Liver (tissue), 9 donors: ENCODE measurements around the gene GRB7. TPM values are rescaled to one million over a fixed set of nuclear protein-coding genes. Genes with fewer than 3 reads are reported as not detected.

Source experiments
- DNase-seq: peaks from one replicate; pipeline ENCODE4 v3.0.0-alpha.2; 2017; ENCODE audit warnings: low spot score
- H3K27ac ChIP-seq, 2 donors: one replicate each; pipeline ENCODE4 v1.7.0; 2013; ENCODE audit warnings: inconsistent platforms in 2 of 2, low read length in 2 of 2, control low read depth in 1 of 2, low read depth in 1 of 2, mild to moderate bottlenecking in 1 of 2
- H3K27me3 ChIP-seq, 4 donors: one replicate each; pipeline versions ENCODE4 v1.6.1 to v1.7.0; 2013; ENCODE audit warnings: low read length in 3 of 4, inconsistent platforms in 1 of 4, mild to moderate bottlenecking in 1 of 4, moderate library complexity in 1 of 4; ENCODE audit not compliant: control insufficient read depth in 4 of 4, insufficient read depth in 4 of 4
- H3K36me3 ChIP-seq, 4 donors: one replicate each; pipeline versions ENCODE4 v1.6.1 to v1.7.0; 2013; ENCODE audit warnings: low read length in 3 of 4, mild to moderate bottlenecking in 3 of 4, low read depth in 1 of 4, moderate library complexity in 1 of 4; ENCODE audit not compliant: control insufficient read depth in 4 of 4, insufficient read depth in 3 of 4
- H3K4me1 ChIP-seq, 4 donors: one replicate each; pipeline versions ENCODE4 v1.6.1 to v1.7.0; 2013; ENCODE audit warnings: low read length in 3 of 4, mild to moderate bottlenecking in 3 of 4, moderate library complexity in 1 of 4; ENCODE audit not compliant: control insufficient read depth in 4 of 4, insufficient read depth in 4 of 4
- H3K4me3 ChIP-seq, 3 donors: one replicate each; pipeline versions ENCODE4 v1.6.1 to v1.7.0; 2013; ENCODE audit warnings: low read length in 3 of 3, control low read depth in 1 of 3, low read depth in 1 of 3, mild to moderate bottlenecking in 1 of 3
- H3K9ac ChIP-seq, 2 donors: one replicate each; pipeline ENCODE4 v1.7.0; 2013; ENCODE audit warnings: low read length in 2 of 2, mild to moderate bottlenecking in 2 of 2, moderate library complexity in 2 of 2, control low read depth in 1 of 2, low read depth in 1 of 2
- H3K9me3 ChIP-seq, 4 donors: one replicate each; pipeline versions ENCODE4 v1.6.1 to v1.7.0; 2013; ENCODE audit warnings: low read length in 3 of 4; ENCODE audit not compliant: control insufficient read depth in 4 of 4
- EGR1 ChIP-seq, 2 donors: IDR thresholded peaks; 2 replicates each; pipeline ENCODE4 v1.6.1; 2016 to 2018; ENCODE audit warnings: antibody characterized with exemption in 2 of 2, low read depth in 2 of 2
- FOXA1 ChIP-seq: IDR thresholded peaks from 2 replicates; pipeline ENCODE4 v1.6.1; 2016; ENCODE audit warnings: antibody characterized with exemption
- FOXA2 ChIP-seq: IDR thresholded peaks from 2 replicates; pipeline ENCODE4 v1.6.1; 2016; ENCODE audit warnings: antibody characterized with exemption
- GABPA ChIP-seq, 2 donors: IDR thresholded peaks in 1 of 2; conservative IDR thresholded peaks in 1 of 2; 2 replicates each; pipeline ENCODE4 v1.6.1; 2016; ENCODE audit warnings: antibody characterized with exemption in 2 of 2, mild to moderate bottlenecking in 1 of 2, moderate library complexity in 1 of 2
- HNF4A ChIP-seq, 2 donors: conservative IDR thresholded peaks; 2 replicates each; pipeline ENCODE4 v1.6.1; 2016; ENCODE audit warnings: antibody characterized with exemption in 2 of 2, mild to moderate bottlenecking in 2 of 2
- HNF4G ChIP-seq: IDR thresholded peaks from 2 replicates; pipeline ENCODE4 v1.6.1; 2016; ENCODE audit warnings: antibody characterized with exemption
- JUND ChIP-seq, 2 donors: IDR thresholded peaks; 2 replicates each; pipeline ENCODE4 v1.6.1; 2016; ENCODE audit warnings: antibody characterized with exemption in 2 of 2
- NR2F2 ChIP-seq: IDR thresholded peaks from 2 replicates; pipeline ENCODE4 v1.6.1; 2016; ENCODE audit warnings: antibody characterized with exemption
- RAD21 ChIP-seq, 2 donors: IDR thresholded peaks; 2 replicates each; pipeline ENCODE4 v1.6.1; 2016; ENCODE audit warnings: antibody characterized with exemption in 2 of 2, mild to moderate bottlenecking in 2 of 2
- SP1 ChIP-seq: IDR thresholded peaks from 2 replicates; pipeline ENCODE4 v1.6.1; 2018; ENCODE audit warnings: antibody characterized with exemption, mild to moderate bottlenecking
- YY1 ChIP-seq: IDR thresholded peaks from 2 replicates; pipeline ENCODE4 v1.6.1; 2016; ENCODE audit warnings: antibody characterized with exemption, mild to moderate bottlenecking
- WGBS: extraction: QIAGEN DNeasy Blood & Tissue Kit; methylation state at CpG from one replicate; pipeline ENCODE4 v1.1.7; 2013; 5-methylcytosine and 5-hydroxymethylcytosine counted together
- polyA plus RNA-seq, 2 donors: library from polyadenylated mRNA; stranded (reverse) in 1 of 2; unstranded in 1 of 2; fragments of 200-250 nt in 1 of 2; fragments of >200 nt in 1 of 2; fragmentation: Nextera tagmentation in 1 of 2; extraction: Ambion mirVana in 1 of 2; gene quantifications; one replicate each; pipeline versions ENCODE4 v1.2.1 to v1.2.3, GENCODE V29; 2013 to 2015
- total RNA-seq, 2 donors: library from RNA; depleted of rRNA; stranded (reverse); fragments of >200 nt; gene quantifications; one replicate each; pipeline ENCODE4 v1.2.3, GENCODE V29; 2014
- TF ChIP-seq, protein P1 (sequence below): IDR thresholded peaks from 2 replicates; pipeline ENCODE4 v1.6.1; 2016; ENCODE audit warnings: antibody characterized with exemption
- TF ChIP-seq, protein P2 (sequence below): IDR thresholded peaks from 2 replicates; pipeline ENCODE4 v1.6.1; 2016; ENCODE audit warnings: antibody characterized with exemption
- TF ChIP-seq, protein P3 (sequence below): IDR thresholded peaks from 2 replicates; pipeline ENCODE4 v1.6.1; 2016; ENCODE audit warnings: antibody characterized with exemption
- TF ChIP-seq, protein P4 (sequence below): IDR thresholded peaks from 2 replicates; pipeline ENCODE4 v1.6.1; 2016; ENCODE audit warnings: antibody characterized with exemption, mild to moderate bottlenecking
- donor health status: healthy.
- donor health status: healthy.
- donor health status: healthy.
- donor health status: healthy.
- donor health status: healthy.

GRB7 gene
- total and polyA plus RNA-seq, 4 donors: 1.9 to 6.8 (median 2.5) TPM

DNA sequence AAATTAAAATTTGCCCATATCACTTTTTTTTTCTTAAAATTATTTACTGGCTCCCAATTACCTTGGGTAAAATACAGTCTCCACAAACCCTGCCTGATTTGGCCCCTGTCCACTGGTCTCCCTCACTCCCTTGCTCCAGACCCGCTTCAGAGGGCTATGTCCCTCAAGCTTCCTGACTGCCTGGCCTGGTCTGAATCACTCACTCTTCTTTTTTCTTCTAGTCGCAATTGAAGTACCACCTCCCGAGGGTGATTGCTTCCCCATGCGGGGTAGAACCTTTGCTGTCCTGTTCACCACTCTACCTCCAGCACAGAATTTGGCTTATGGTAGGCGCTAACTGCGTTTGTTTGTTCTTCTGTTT lies 49.3 kb upstream of the GRB7 start:
- Histone ChIP-seq H3K27ac (peak overlapping the region; percentile 98), H3K4me1 (peaks cover 3 to 27% (median 22%) of the 10 kb centered on the region in 4 donors), H3K36me3 (peaks cover 0 to 10% (median 3%) of the 10 kb centered on the region in 4 donors), H3K4me3 (peak overlapping the region; percentile 77 to 99 (median 81)), H3K9me3 (no peaks in the 10 kb centered on the region), H3K27me3 (no peaks in the 10 kb centered on the region), H3K9ac (peak overlapping the region; percentile 64 to 93)
- TF ChIP-seq EGR1 (IDR thresholded peaks at IDR 0.05; ENCODE audit: low read depth in 2 of 2) (no peak), GABPA (IDR thresholded peaks at IDR 0.05 in 1 of 2, conservative IDR thresholded peaks at IDR 0.05 in 1 of 2) (no peak), HNF4G (no peak), FOXA1 (no peak), YY1 (no peak), JUND (IDR thresholded peaks at IDR 0.05) (no peak), FOXA2 (no peak), HNF4A (conservative IDR thresholded peaks at IDR 0.05) (no peak)
- TF ChIP-seq, protein P1, sequence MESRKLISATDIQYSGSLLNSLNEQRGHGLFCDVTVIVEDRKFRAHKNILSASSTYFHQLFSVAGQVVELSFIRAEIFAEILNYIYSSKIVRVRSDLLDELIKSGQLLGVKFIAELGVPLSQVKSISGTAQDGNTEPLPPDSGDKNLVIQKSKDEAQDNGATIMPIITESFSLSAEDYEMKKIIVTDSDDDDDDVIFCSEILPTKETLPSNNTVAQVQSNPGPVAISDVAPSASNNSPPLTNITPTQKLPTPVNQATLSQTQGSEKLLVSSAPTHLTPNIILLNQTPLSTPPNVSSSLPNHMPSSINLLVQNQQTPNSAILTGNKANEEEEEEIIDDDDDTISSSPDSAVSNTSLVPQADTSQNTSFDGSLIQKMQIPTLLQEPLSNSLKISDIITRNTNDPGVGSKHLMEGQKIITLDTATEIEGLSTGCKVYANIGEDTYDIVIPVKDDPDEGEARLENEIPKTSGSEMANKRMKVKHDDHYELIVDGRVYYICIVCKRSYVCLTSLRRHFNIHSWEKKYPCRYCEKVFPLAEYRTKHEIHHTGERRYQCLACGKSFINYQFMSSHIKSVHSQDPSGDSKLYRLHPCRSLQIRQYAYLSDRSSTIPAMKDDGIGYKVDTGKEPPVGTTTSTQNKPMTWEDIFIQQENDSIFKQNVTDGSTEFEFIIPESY: no peak
- TF ChIP-seq, protein P2, sequence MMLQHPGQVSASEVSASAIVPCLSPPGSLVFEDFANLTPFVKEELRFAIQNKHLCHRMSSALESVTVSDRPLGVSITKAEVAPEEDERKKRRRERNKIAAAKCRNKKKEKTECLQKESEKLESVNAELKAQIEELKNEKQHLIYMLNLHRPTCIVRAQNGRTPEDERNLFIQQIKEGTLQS: no peak
- TF ChIP-seq, protein P3, sequence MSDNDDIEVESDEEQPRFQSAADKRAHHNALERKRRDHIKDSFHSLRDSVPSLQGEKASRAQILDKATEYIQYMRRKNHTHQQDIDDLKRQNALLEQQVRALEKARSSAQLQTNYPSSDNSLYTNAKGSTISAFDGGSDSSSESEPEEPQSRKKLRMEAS: no peak
- DNase-seq: no peak
- WGBS: 13% methylated on average over 6 of the region's 6 CpGs

DNA sequence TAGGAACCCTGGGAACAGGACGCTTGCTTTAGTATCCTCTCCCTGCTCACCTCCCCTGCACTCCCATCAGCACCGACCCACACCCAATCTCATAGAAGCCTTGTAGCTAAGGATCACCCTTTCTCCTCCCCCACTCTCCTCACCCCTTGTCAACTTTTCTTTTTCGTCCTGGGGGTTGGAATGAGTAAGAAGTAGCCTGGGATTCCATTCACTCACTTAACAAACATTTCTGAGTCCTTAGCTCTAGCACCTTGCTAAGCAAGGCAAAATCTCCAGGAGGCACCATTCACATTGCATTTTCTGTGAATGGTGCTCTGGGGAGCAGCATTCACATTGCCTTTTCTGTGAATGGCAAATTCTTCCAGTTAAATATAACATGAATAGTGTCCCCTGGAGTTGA lies 48.8 kb upstream of the GRB7 start:
- no peak overlapping the region for H3K9ac ChIP-seq
- peak overlapping the region in 1 of 3 donors; percentile 99 for H3K4me3 ChIP-seq
- peaks cover 3 to 27% (median 22%) of the 10 kb centered on the region in 4 donors for H3K4me1 ChIP-seq
- WGBS: 51% methylated on average over 3 of the region's 3 CpGs
- no peaks in the 10 kb centered on the region for H3K9me3 ChIP-seq
- H3K27ac ChIP-seq: no peak overlapping the region
- H3K36me3 ChIP-seq: peaks cover 0 to 7% (median 2%) of the 10 kb centered on the region in 4 donors
- peak in 1 of 2 donors; percentile 7 for TF ChIP-seq RAD21 (IDR thresholded peaks at IDR 0.05)
- TF ChIP-seq, protein P4, sequence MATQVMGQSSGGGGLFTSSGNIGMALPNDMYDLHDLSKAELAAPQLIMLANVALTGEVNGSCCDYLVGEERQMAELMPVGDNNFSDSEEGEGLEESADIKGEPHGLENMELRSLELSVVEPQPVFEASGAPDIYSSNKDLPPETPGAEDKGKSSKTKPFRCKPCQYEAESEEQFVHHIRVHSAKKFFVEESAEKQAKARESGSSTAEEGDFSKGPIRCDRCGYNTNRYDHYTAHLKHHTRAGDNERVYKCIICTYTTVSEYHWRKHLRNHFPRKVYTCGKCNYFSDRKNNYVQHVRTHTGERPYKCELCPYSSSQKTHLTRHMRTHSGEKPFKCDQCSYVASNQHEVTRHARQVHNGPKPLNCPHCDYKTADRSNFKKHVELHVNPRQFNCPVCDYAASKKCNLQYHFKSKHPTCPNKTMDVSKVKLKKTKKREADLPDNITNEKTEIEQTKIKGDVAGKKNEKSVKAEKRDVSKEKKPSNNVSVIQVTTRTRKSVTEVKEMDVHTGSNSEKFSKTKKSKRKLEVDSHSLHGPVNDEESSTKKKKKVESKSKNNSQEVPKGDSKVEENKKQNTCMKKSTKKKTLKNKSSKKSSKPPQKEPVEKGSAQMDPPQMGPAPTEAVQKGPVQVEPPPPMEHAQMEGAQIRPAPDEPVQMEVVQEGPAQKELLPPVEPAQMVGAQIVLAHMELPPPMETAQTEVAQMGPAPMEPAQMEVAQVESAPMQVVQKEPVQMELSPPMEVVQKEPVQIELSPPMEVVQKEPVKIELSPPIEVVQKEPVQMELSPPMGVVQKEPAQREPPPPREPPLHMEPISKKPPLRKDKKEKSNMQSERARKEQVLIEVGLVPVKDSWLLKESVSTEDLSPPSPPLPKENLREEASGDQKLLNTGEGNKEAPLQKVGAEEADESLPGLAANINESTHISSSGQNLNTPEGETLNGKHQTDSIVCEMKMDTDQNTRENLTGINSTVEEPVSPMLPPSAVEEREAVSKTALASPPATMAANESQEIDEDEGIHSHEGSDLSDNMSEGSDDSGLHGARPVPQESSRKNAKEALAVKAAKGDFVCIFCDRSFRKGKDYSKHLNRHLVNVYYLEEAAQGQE: no peak
- no peak for DNase-seq
- H3K27me3 ChIP-seq: no peaks in the 10 kb centered on the region

DNA sequence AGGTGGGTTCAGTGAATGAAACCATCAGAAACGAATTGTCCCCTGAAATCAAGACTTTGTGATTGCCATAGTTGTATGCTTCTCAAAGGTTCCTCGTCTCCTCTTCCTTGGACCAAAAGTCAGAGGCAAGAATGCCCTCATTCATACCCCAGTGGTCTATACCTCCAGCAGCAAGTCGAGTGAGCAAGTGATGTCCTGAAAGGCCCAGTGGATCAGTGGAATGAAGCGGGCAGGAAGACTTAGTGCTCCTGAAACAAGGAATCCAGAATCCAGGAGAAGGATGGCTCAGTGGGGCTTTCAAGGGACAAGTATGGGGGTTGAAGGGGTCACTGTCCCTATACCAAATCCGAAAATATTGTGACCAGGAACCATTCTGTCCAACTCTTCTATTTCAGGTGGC lies 43.1 kb upstream of the GRB7 start:
- Histone ChIP-seq H3K36me3 (peaks cover 0 to 2% (median 0%) of the 10 kb centered on the region in 4 donors), H3K4me3 (no peak overlapping the region), H3K27ac (peak overlapping the region in 1 of 2 donors; percentile 66), H3K9ac (no peak overlapping the region), H3K27me3 (no peaks in the 10 kb centered on the region), H3K4me1 (peaks cover 9 to 33% (median 21%) of the 10 kb centered on the region in 4 donors), H3K9me3 (no peaks in the 10 kb centered on the region)
- TF ChIP-seq, protein P2: no peak
- TF ChIP-seq HNF4A (conservative IDR thresholded peaks at IDR 0.05) (no peak), NR2F2 (no peak), JUND (IDR thresholded peaks at IDR 0.05) (no peak), SP1 (no peak)
- 92% methylated on average over 5 of the region's 5 CpGs for WGBS
- DNase-seq: no peak
